Caco-2 (cell line): ENCODE data around the gene GPER1. TPM values are rescaled to one million over a fixed set of nuclear protein-coding genes. Genes with fewer than 3 reads are reported as not detected.

ENCODE experiments used
- BruUV-seq: library from RNA; stranded (reverse); fragments of 400-500 nt; replicated peaks from 2 replicates; lab custom pipeline; 2021; lab: Mats Ljungman, UMichigan
- CTCF ChIA-PET: fragments of 300-600 bp; sonication (Branson Sonifier 250); formaldehyde crosslinking; loops from one replicate; lab custom pipeline; 2022; ENCODE audit warnings: antibody characterized with exemption; lab: Charles Lee
- POLR2A ChIA-PET: fragments of 300-600 bp; sonication (Branson Sonifier 250); formaldehyde crosslinking; loops from one replicate; lab custom pipeline; 2022; ENCODE audit warnings: antibody characterized with exemption; lab: Charles Lee
- DNase-seq, 2 experiments: peaks; one replicate each; pipeline versions ENCODE4 v3.0.0 to v3.0.0-alpha.2; 2020 to 2022
- H3K27me3 ChIP-seq: replicated peaks from 2 replicates; pipeline ENCODE4 v1.6.0; 2011; ENCODE audit warnings: low read length; ENCODE audit not compliant: control insufficient read depth, insufficient read depth
- H3K36me3 ChIP-seq: 2 replicates; pipeline ENCODE4 v1.5.1; 2011; ENCODE audit warnings: low read length; ENCODE audit not compliant: control insufficient read depth, insufficient read depth
- H3K4me1 ChIP-seq: fragments of 250-450 bp; sonication (Bioruptor Pico); 2 replicates; pipeline ENCODE4 v1.5.1; 2020; ENCODE audit warnings: mild to moderate bottlenecking
- H3K4me3 ChIP-seq: 2 replicates; pipeline ENCODE4 v1.5.1; 2011; ENCODE audit warnings: low read depth, mild to moderate bottlenecking, control low read depth, low read length
- H3K9me3 ChIP-seq: fragments of 250-450 bp; sonication (Bioruptor Pico); 2 replicates; pipeline ENCODE4 v1.5.1; 2020; ENCODE audit warnings: mild to moderate bottlenecking, moderate library complexity
- H3K27ac Mint-ChIP-seq: one replicate; pipeline ENCODE4 v1.8.0; 2022; ENCODE audit warnings: mixed read lengths; ENCODE audit not compliant: unreplicated experiment
- H3K27me3 Mint-ChIP-seq: one replicate; pipeline ENCODE4 v1.8.0; 2022; ENCODE audit warnings: mixed read lengths; ENCODE audit not compliant: insufficient read depth, unreplicated experiment
- H3K36me3 Mint-ChIP-seq: one replicate; pipeline ENCODE4 v1.8.0; 2022; ENCODE audit warnings: mild to moderate bottlenecking, mixed read lengths; ENCODE audit not compliant: insufficient read depth, unreplicated experiment
- H3K4me1 Mint-ChIP-seq: one replicate; pipeline ENCODE4 v1.8.0; 2022; ENCODE audit warnings: low read depth, mixed read lengths; ENCODE audit not compliant: unreplicated experiment
- H3K4me3 Mint-ChIP-seq: one replicate; pipeline ENCODE4 v1.8.0; 2022; ENCODE audit warnings: mild to moderate bottlenecking, moderate library complexity, mixed read lengths; ENCODE audit not compliant: unreplicated experiment
- H3K9me3 Mint-ChIP-seq: one replicate; pipeline ENCODE4 v1.8.0; 2022; ENCODE audit warnings: mixed read lengths; ENCODE audit not compliant: unreplicated experiment
- CTCF ChIP-seq, 2 experiments: fragments of 200-600 bp in 1 of 2; IDR thresholded peaks; 1 replicate in 1 of 2; 2 replicates in 1 of 2; pipeline versions ENCODE4 v1.5.1 to v1.8.0; 2011 to 2022; ENCODE audit warnings: antibody characterized with exemption in 1 of 2, control low read depth in 1 of 2, inconsistent platforms in 1 of 2, low read depth in 1 of 2, low read length in 1 of 2, mild to moderate bottlenecking in 1 of 2, moderate library complexity in 1 of 2; ENCODE audit not compliant: insufficient read depth in 1 of 2, severe bottlenecking in 1 of 2, unreplicated experiment in 1 of 2
- intact Hi-C: fragments of 100-400 bp; cut with micrococcal nuclease; formaldehyde crosslinking; loops from one replicate; pipeline ENCODE4 v1.10.0; 2022; ENCODE audit not compliant: unreplicated experiment
- total RNA-seq: library from RNA; stranded (reverse); gene quantifications from 2 replicates; pipeline ENCODE4 v1.2.3, GENCODE V29; 2022

The GPER1 gene
- total RNA-seq, 1 experiment from 2014 or later = 0.25 TPM

- CTCF ChIA-PET = no interaction called here
- H3K27ac Mint-ChIP-seq = no peak overlapping the region
- H3K4me3 Mint-ChIP-seq = no peak overlapping the region
- POLR2A ChIA-PET = no interaction called here
- no TSS peak for BruUV-seq
- intact Hi-C loops = no loop called here
- no peak for TF ChIP-seq CTCF (IDR thresholded peaks at IDR 0.05; ENCODE audit: insufficient read depth in 1 of 2, low read depth in 1 of 2, low read length in 1 of 2, severe bottlenecking in 1 of 2, unreplicated experiment in 1 of 2)
- no peaks in the 10 kb centered on the region for H3K9me3 Mint-ChIP-seq
- no peaks in the 10 kb centered on the region for H3K27me3 ChIP-seq
- H3K9me3 ChIP-seq = no peaks in the 10 kb centered on the region
- no peaks in the 10 kb centered on the region for H3K4me1 ChIP-seq
- H3K36me3 Mint-ChIP-seq = peaks cover 5% of the 10 kb centered on the region
- H3K4me1 Mint-ChIP-seq = no peaks in the 10 kb centered on the region
- DNase-seq = peak in 1 of 2 experiments; percentile 12
- H3K4me3 ChIP-seq = no peak overlapping the region
- H3K27me3 Mint-ChIP-seq = no peaks in the 10 kb centered on the region
- H3K36me3 ChIP-seq = no peaks in the 10 kb centered on the region
Measured at GRCh38 chr7:1106793-1107421, 19.0 kb downstream of the GPER1 start.

GRCh38 chr7:1108264-1108920, 20.5 kb downstream of the GPER1 start:
- Histone ChIP-seq H3K4me1 (no peaks in the 10 kb centered on the region), H3K9me3 (no peaks in the 10 kb centered on the region), H3K27me3 (no peaks in the 10 kb centered on the region), H3K4me3 (no peak overlapping the region), H3K36me3 (no peaks in the 10 kb centered on the region)
- Mint-ChIP-seq H3K9me3 (no peaks in the 10 kb centered on the region), H3K4me3 (no peak overlapping the region), H3K27me3 (no peaks in the 10 kb centered on the region), H3K36me3 (peaks cover 5% of the 10 kb centered on the region), H3K4me1 (no peaks in the 10 kb centered on the region), H3K27ac (no peak overlapping the region)
- peak in 1 of 2 experiments; percentile 27 for DNase-seq
- intact Hi-C loops = no loop called here
- BruUV-seq = no TSS peak
- POLR2A ChIA-PET = interaction anchor here (0.6 kb wide), 1 partner anchor 250 kb away, joined by 7 read pairs; no protein-coding TSS in a partner anchor
- no peak for TF ChIP-seq CTCF (IDR thresholded peaks at IDR 0.05; ENCODE audit: insufficient read depth in 1 of 2, low read depth in 1 of 2, low read length in 1 of 2, severe bottlenecking in 1 of 2, unreplicated experiment in 1 of 2)
- CTCF ChIA-PET = no interaction called here

GRCh38 chr7:1109581-1110310, 21.8 kb downstream of the GPER1 start:
- Histone ChIP-seq H3K4me1 (no peaks in the 10 kb centered on the region), H3K36me3 (no peaks in the 10 kb centered on the region), H3K27me3 (no peaks in the 10 kb centered on the region), H3K4me3 (no peak overlapping the region), H3K9me3 (no peaks in the 10 kb centered on the region)
- H3K9me3 Mint-ChIP-seq = no peaks in the 10 kb centered on the region
- H3K36me3 Mint-ChIP-seq = peaks cover 5% of the 10 kb centered on the region
- POLR2A ChIA-PET = no interaction called here
- peak in 1 of 2 experiments; percentile 23 for DNase-seq
- H3K27me3 Mint-ChIP-seq = no peaks in the 10 kb centered on the region
- H3K27ac Mint-ChIP-seq = no peak overlapping the region
- no peak overlapping the region for H3K4me3 Mint-ChIP-seq
- TF ChIP-seq CTCF (IDR thresholded peaks at IDR 0.05; ENCODE audit: insufficient read depth in 1 of 2, low read depth in 1 of 2, low read length in 1 of 2, severe bottlenecking in 1 of 2, unreplicated experiment in 1 of 2) = no peak
- CTCF ChIA-PET = interaction anchor here (0.5 kb wide), 1 partner anchor 23 kb away, joined by 4 read pairs; no protein-coding TSS in a partner anchor
- BruUV-seq = no TSS peak
- no peaks in the 10 kb centered on the region for H3K4me1 Mint-ChIP-seq
- intact Hi-C loops = no loop called here
